B cell (primary cell): ENCODE measurements around the gene ITGB2.

ENCODE experiments used
- EZH2 ChIP-seq: IDR thresholded peaks from 2 replicates; pipeline ENCODE4 v1.6.1; 2012; ENCODE audit warnings: borderline replicate concordance, low read depth, mild to moderate bottlenecking, moderate library complexity, low read length; ENCODE audit not compliant: insufficient read depth, poor library complexity, severe bottlenecking
- TF ChIP-seq, protein P1 (sequence below): fragments of 200-600 bp; IDR thresholded peaks from one replicate; pipeline ENCODE4 v1.8.0; 2022; ENCODE audit warnings: antibody characterized with exemption, mild to moderate bottlenecking

DNA sequence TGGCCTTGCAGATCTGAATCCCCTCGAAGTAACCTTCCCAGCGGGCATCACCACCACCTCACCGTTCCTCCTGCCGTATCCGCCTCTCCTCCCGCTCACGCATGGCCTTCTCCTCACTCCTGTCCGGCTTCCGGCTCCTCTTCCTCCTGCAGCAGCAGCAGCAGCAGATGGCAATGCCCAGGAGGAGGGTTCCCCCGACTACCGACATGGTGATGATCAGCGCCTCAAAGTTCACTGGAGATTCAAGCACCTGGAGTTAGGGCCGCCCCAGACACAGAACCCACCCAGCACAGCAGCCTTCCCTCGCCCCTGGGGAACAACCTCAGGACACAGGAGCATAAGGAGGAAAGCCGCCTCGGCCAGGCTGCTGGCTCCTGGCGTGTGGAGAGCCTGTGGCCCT is 64.6 kb downstream of the ITGB2 start:
- TF ChIP-seq, protein P1, sequence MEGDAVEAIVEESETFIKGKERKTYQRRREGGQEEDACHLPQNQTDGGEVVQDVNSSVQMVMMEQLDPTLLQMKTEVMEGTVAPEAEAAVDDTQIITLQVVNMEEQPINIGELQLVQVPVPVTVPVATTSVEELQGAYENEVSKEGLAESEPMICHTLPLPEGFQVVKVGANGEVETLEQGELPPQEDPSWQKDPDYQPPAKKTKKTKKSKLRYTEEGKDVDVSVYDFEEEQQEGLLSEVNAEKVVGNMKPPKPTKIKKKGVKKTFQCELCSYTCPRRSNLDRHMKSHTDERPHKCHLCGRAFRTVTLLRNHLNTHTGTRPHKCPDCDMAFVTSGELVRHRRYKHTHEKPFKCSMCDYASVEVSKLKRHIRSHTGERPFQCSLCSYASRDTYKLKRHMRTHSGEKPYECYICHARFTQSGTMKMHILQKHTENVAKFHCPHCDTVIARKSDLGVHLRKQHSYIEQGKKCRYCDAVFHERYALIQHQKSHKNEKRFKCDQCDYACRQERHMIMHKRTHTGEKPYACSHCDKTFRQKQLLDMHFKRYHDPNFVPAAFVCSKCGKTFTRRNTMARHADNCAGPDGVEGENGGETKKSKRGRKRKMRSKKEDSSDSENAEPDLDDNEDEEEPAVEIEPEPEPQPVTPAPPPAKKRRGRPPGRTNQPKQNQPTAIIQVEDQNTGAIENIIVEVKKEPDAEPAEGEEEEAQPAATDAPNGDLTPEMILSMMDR = no peak
- TF ChIP-seq EZH2 = no peak
